Mesothelial cell of epicardium (in vitro differentiated cells): ENCODE results near the gene IQGAP2. TPM values are rescaled to one million over a fixed set of nuclear protein-coding genes. Genes with fewer than 3 reads are reported as not detected.

ENCODE experiments used
- DNase-seq, 2 experiments: peaks; one replicate each; pipeline ENCODE4 v3.0.0; 2021; ENCODE audit warnings: low spot score in 2 of 2; ENCODE audit not compliant: unreplicated experiment in 2 of 2
- H3K27ac Mint-ChIP-seq: 2 replicates; pipeline ENCODE4 v1.8.0; 2021; ENCODE audit warnings: mixed read lengths
- H3K27me3 Mint-ChIP-seq: 2 replicates; pipeline ENCODE4 v1.8.0; 2021; ENCODE audit warnings: low read depth, mixed read lengths
- H3K36me3 Mint-ChIP-seq: 2 replicates; pipeline ENCODE4 v1.8.0; 2021; ENCODE audit warnings: mixed read lengths
- H3K4me1 Mint-ChIP-seq: 2 replicates; pipeline ENCODE4 v1.8.0; 2021; ENCODE audit warnings: mixed read lengths
- H3K4me3 Mint-ChIP-seq: 2 replicates; pipeline ENCODE4 v1.8.0; 2021; ENCODE audit warnings: mild to moderate bottlenecking, moderate library complexity, mixed read lengths
- H3K9me3 Mint-ChIP-seq: 2 replicates; pipeline ENCODE4 v1.8.0; 2021; ENCODE audit warnings: mixed read lengths
- CTCF ChIP-seq: fragments of 200-600 bp; sonication (generic); IDR thresholded peaks from one replicate; pipeline ENCODE4 v1.5.0; 2021; ENCODE audit warnings: antibody characterized with exemption; ENCODE audit not compliant: unreplicated experiment
- total RNA-seq: library from RNA; stranded (reverse); gene quantifications from 3 replicates; pipeline ENCODE4 v1.2.1, GENCODE V29; 2021

Gene IQGAP2
- total RNA-seq, 1 donor from 2014 or later: 13.9 TPM

- no peak for TF ChIP-seq CTCF
- Mint-ChIP-seq H3K4me3 (no peak overlapping the region), H3K4me1 (peaks cover 15% of the 10 kb centered on the region), H3K36me3 (no peaks in the 10 kb centered on the region), H3K27me3 (no peaks in the 10 kb centered on the region), H3K27ac (no peak overlapping the region), H3K9me3 (no peaks in the 10 kb centered on the region)
- no peak for DNase-seq
Observed at GRCh38 chr5:76408104-76408654, 5.1 kb downstream of the IQGAP2 start.

GRCh38 chr5:76412511-76412910, 9.4 kb downstream of the IQGAP2 start:
- TF ChIP-seq CTCF: no peak
- Mint-ChIP-seq H3K27ac (no peak overlapping the region), H3K4me1 (no peaks in the 10 kb centered on the region), H3K4me3 (no peak overlapping the region), H3K27me3 (no peaks in the 10 kb centered on the region), H3K9me3 (no peaks in the 10 kb centered on the region), H3K36me3 (no peaks in the 10 kb centered on the region)
- no peak for DNase-seq

GRCh38 chr5:76413746-76414145, 10.7 kb downstream of the IQGAP2 start:
- H3K27me3 Mint-ChIP-seq: no peaks in the 10 kb centered on the region
- DNase-seq: no peak
- no peak for TF ChIP-seq CTCF
- H3K27ac Mint-ChIP-seq: no peak overlapping the region
- H3K4me3 Mint-ChIP-seq: no peak overlapping the region
- H3K36me3 Mint-ChIP-seq: no peaks in the 10 kb centered on the region
- no peaks in the 10 kb centered on the region for H3K9me3 Mint-ChIP-seq
- H3K4me1 Mint-ChIP-seq: no peaks in the 10 kb centered on the region

GRCh38 chr5:76414788-76415187, 11.7 kb downstream of the IQGAP2 start:
- no peak for TF ChIP-seq CTCF
- Mint-ChIP-seq H3K27ac (no peak overlapping the region), H3K36me3 (no peaks in the 10 kb centered on the region), H3K9me3 (no peaks in the 10 kb centered on the region), H3K27me3 (no peaks in the 10 kb centered on the region), H3K4me1 (no peaks in the 10 kb centered on the region), H3K4me3 (no peak overlapping the region)
- DNase-seq: no peak

GRCh38 chr5:76415855-76416254, 12.8 kb downstream of the IQGAP2 start:
- no peaks in the 10 kb centered on the region for H3K27me3 Mint-ChIP-seq
- H3K4me3 Mint-ChIP-seq: no peak overlapping the region
- peaks cover 2% of the 10 kb centered on the region for H3K4me1 Mint-ChIP-seq
- no peak for TF ChIP-seq CTCF
- no peak overlapping the region for H3K27ac Mint-ChIP-seq
- no peak for DNase-seq
- no peaks in the 10 kb centered on the region for H3K36me3 Mint-ChIP-seq
- H3K9me3 Mint-ChIP-seq: no peaks in the 10 kb centered on the region

- H3K27ac Mint-ChIP-seq: no peak overlapping the region
- no peaks in the 10 kb centered on the region for H3K27me3 Mint-ChIP-seq
- no peak overlapping the region for H3K4me3 Mint-ChIP-seq
- DNase-seq: no peak
- peaks cover 13% of the 10 kb centered on the region for H3K4me1 Mint-ChIP-seq
- H3K36me3 Mint-ChIP-seq: no peaks in the 10 kb centered on the region
- H3K9me3 Mint-ChIP-seq: no peaks in the 10 kb centered on the region
- TF ChIP-seq CTCF: no peak
Observed at GRCh38 chr5:76419597-76420298, 16.7 kb downstream of the IQGAP2 start.
